GM12878 (cell line): ENCODE measurements around the gene PPP1R15A. TPM values are rescaled to one million over a fixed set of nuclear protein-coding genes. Genes with fewer than 3 reads are reported as not detected.
A peak's percentile ranks its signal among the peaks of the same experiment; 100 is the strongest.

Experiments
- ASH2L ChIP-seq: fragments of 300-600, 200-600 bp; sonication (generic); IDR thresholded peaks from 2 replicates; pipeline ENCODE4 v1.6.1; 2017; ENCODE audit warnings: low read depth, mild to moderate bottlenecking, borderline replicate concordance
- CHD2 ChIP-seq: IDR thresholded peaks from 2 replicates; pipeline ENCODE4 v1.6.1; 2011; ENCODE audit warnings: low read depth, low read length, improper control_type of control experiment, borderline replicate concordance
- CREM ChIP-seq: IDR thresholded peaks from 2 replicates; pipeline ENCODE4 v1.6.1; 2014; ENCODE audit warnings: antibody characterized with exemption, low read depth
- GATAD2B ChIP-seq: fragments of 450-650 bp; conservative IDR thresholded peaks from 2 replicates; pipeline ENCODE4 v1.6.1; 2017; ENCODE audit warnings: low read depth, mild to moderate bottlenecking, moderate library complexity
- HDGF ChIP-seq: fragments of 450-650 bp; IDR thresholded peaks from 2 replicates; pipeline ENCODE4 v1.6.1; 2016; ENCODE audit warnings: antibody characterized with exemption
- IKZF1 ChIP-seq: fragments of 450-650 bp; conservative IDR thresholded peaks from 2 replicates; pipeline ENCODE4 v1.6.1; 2017; ENCODE audit warnings: antibody characterized with exemption, mild to moderate bottlenecking
- MEF2A ChIP-seq: IDR thresholded peaks from 2 replicates; pipeline ENCODE4 v1.6.1; 2011; ENCODE audit warnings: low read depth, mild to moderate bottlenecking, low read length, moderate library complexity; ENCODE audit not compliant: insufficient read depth
- MEF2B ChIP-seq: fragments of 450-650 bp; IDR thresholded peaks from 2 replicates; pipeline ENCODE4 v1.6.1; 2018; ENCODE audit warnings: mild to moderate bottlenecking, moderate library complexity; ENCODE audit not compliant: partially characterized antibody, poor library complexity, severe bottlenecking
- MXI1 ChIP-seq: fragments of 150-350 bp; IDR thresholded peaks from 2 replicates; pipeline ENCODE4 v1.6.1; 2011; ENCODE audit warnings: low read depth, mild to moderate bottlenecking, inconsistent platforms, low read length, improper control_type of control experiment
- PKNOX1 ChIP-seq: fragments of 450-650 bp; IDR thresholded peaks from 2 replicates; pipeline ENCODE4 v1.6.1; 2016; ENCODE audit warnings: mild to moderate bottlenecking
- RELA ChIP-seq: fragments of 450-650 bp; IDR thresholded peaks from 2 replicates; pipeline ENCODE4 v1.8.0; 2014; ENCODE audit warnings: borderline replicate concordance; ENCODE audit not compliant: partially characterized antibody
- REST ChIP-seq: IDR thresholded peaks from 2 replicates; pipeline ENCODE4 v1.6.1; 2012; ENCODE audit warnings: mild to moderate bottlenecking, low read depth, low read length
- SP1 ChIP-seq: IDR thresholded peaks from one replicate; pipeline ENCODE4 v1.6.1; 2011; ENCODE audit warnings: low read depth, low read length
- YY1 ChIP-seq: IDR thresholded peaks from 2 replicates; pipeline ENCODE4 v1.6.1; 2011; ENCODE audit warnings: low read depth, mild to moderate bottlenecking, low read length
- ZNF384 ChIP-seq: IDR thresholded peaks from 2 replicates; pipeline ENCODE4 v1.6.1; 2012; ENCODE audit warnings: low read depth, mild to moderate bottlenecking, low read length, improper control_type of control experiment, borderline replicate concordance
- ZNF622 ChIP-seq: fragments of 450-650 bp; IDR thresholded peaks from 2 replicates; pipeline ENCODE4 v1.6.1; 2017; ENCODE audit warnings: mild to moderate bottlenecking, inconsistent platforms
- polyA plus RNA-seq, 11 experiments: library from polyadenylated mRNA; depleted of rRNA in 4 of 11; unstranded in 6 of 11; stranded (reverse) in 5 of 11; fragments of >200 nt; fragmentation: Nextera tagmentation in 4 of 11; fragmentation: Illumina TruSeq in 1 of 11; extraction: Ambion mirVana in 4 of 11; extraction: Trizol in 1 of 11; gene quantifications; 1 replicate in 1 of 11; 2 replicates in 10 of 11; pipeline versions ENCODE4 v1.2.1 to v1.2.3, GENCODE V29; 2011 to 2016; ENCODE audit warnings: inconsistent platforms in 2 of 11, missing spikeins in 2 of 11, low read depth in 1 of 11
- total RNA-seq, 4 experiments: library from RNA; depleted of rRNA in 3 of 4; stranded (reverse); fragments of >200 nt in 3 of 4; fragmentation: Illumina TruSeq in 1 of 4; extraction: Trizol in 1 of 4; gene quantifications; 2 replicates each; pipeline versions ENCODE4 v1.2.1 to v1.2.3, GENCODE V29; 2013 to 2021
- TF ChIP-seq, protein P1 (sequence below): IDR thresholded peaks from 2 replicates; pipeline ENCODE4 v1.6.1; 2011; ENCODE audit warnings: low read depth, low read length, improper control_type of control experiment, borderline replicate concordance
- TF ChIP-seq, protein P2 (sequence below): fragments of 450-650 bp; IDR thresholded peaks from 2 replicates; pipeline ENCODE4 v1.6.1; 2017; ENCODE audit warnings: low read depth, mild to moderate bottlenecking, moderate library complexity

The PPP1R15A gene
- total and polyA plus RNA-seq, 10 of the 15 experiments (the other 5 are each of a cell fraction or from before 2014, with no cell fraction given): 0.68 to 50.8 (median 27.7) TPM

GRCh38 chr19:48837051-48837524, 35.1 kb upstream of the PPP1R15A start (continued):
- TF ChIP-seq, protein P1, sequence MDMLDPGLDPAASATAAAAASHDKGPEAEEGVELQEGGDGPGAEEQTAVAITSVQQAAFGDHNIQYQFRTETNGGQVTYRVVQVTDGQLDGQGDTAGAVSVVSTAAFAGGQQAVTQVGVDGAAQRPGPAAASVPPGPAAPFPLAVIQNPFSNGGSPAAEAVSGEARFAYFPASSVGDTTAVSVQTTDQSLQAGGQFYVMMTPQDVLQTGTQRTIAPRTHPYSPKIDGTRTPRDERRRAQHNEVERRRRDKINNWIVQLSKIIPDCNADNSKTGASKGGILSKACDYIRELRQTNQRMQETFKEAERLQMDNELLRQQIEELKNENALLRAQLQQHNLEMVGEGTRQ: no peak
- TF ChIP-seq GATAD2B: peak; percentile 52; the same call in 1 of the 2 replicates
- TF ChIP-seq MXI1: peak; percentile 39; the same call in 1 of the 2 replicates
- TF ChIP-seq MEF2A: no peak
- peak; percentile 78; the same call in 1 of the 2 replicates for TF ChIP-seq HDGF
- TF ChIP-seq ZNF384: no peak
- peak; percentile 50 for TF ChIP-seq MEF2B
- no peak for TF ChIP-seq RELA
- TF ChIP-seq IKZF1: peak; percentile 59; the same call in 1 of the 2 replicates
- TF ChIP-seq, protein P2, sequence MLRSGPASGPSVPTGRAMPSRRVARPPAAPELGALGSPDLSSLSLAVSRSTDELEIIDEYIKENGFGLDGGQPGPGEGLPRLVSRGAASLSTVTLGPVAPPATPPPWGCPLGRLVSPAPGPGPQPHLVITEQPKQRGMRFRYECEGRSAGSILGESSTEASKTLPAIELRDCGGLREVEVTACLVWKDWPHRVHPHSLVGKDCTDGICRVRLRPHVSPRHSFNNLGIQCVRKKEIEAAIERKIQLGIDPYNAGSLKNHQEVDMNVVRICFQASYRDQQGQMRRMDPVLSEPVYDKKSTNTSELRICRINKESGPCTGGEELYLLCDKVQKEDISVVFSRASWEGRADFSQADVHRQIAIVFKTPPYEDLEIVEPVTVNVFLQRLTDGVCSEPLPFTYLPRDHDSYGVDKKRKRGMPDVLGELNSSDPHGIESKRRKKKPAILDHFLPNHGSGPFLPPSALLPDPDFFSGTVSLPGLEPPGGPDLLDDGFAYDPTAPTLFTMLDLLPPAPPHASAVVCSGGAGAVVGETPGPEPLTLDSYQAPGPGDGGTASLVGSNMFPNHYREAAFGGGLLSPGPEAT: no peak
- TF ChIP-seq CHD2: 0 out of 2 replicates have a peak, but pooled peaks have one; percentile 23
- peak; percentile 82 for TF ChIP-seq SP1
- no peak for TF ChIP-seq REST
- peak; percentile 39; the same call in 1 of the 2 replicates for TF ChIP-seq YY1
- peak; percentile 65; the same call in 1 of the 2 replicates for TF ChIP-seq PKNOX1
- no peak for TF ChIP-seq ZNF622
- TF ChIP-seq ASH2L: no peak
- TF ChIP-seq CREM: no peak
